Keratinocyte (primary cell): ENCODE data around the gene HCN1. TPM values are rescaled to one million over a fixed set of nuclear protein-coding genes. Genes with fewer than 3 reads are reported as not detected.

Source experiments
- DNase-seq: peaks from one replicate; pipeline ENCODE4 v3.0.0-alpha.2; 2011; ENCODE audit warnings: low read depth, missing footprints, low spot score
- FAIRE-seq: peaks from 2 replicates; lab custom pipeline; 2011; peaks lifted over from hg19 to GRCh38; lab: Jason Lieb, UNC
- H2AFZ ChIP-seq: 2 replicates; pipeline ENCODE4 v1.6.0; 2012; ENCODE audit warnings: low read length, control low read depth, inconsistent platforms; ENCODE audit not compliant: control insufficient read depth
- H3K27ac ChIP-seq: 2 replicates; pipeline ENCODE4 v1.5.1; 2011; ENCODE audit warnings: low read length; ENCODE audit not compliant: control insufficient read depth, insufficient read depth
- H3K27me3 ChIP-seq: 3 replicates; pipeline ENCODE4 v1.6.0; 2011; ENCODE audit warnings: low read length; ENCODE audit not compliant: control insufficient read depth, insufficient read depth; ENCODE audit errors: extremely low read depth
- H3K36me3 ChIP-seq, 2 experiments: 2 replicates in 1 of 2; 3 replicates in 1 of 2; pipeline ENCODE4 v1.5.1; 2011; ENCODE audit warnings: low read length in 2 of 2, mild to moderate bottlenecking in 1 of 2; ENCODE audit not compliant: control insufficient read depth in 2 of 2, insufficient read depth in 2 of 2; ENCODE audit errors: extremely low read depth in 1 of 2
- H3K4me1 ChIP-seq: 3 replicates; pipeline ENCODE4 v1.5.1; 2011; ENCODE audit warnings: low read length; ENCODE audit not compliant: control insufficient read depth, insufficient read depth; ENCODE audit errors: extremely low read depth
- H3K4me2 ChIP-seq: 3 replicates; pipeline ENCODE4 v1.6.0; 2011; ENCODE audit warnings: low read depth, low read length; ENCODE audit not compliant: control insufficient read depth, insufficient read depth; ENCODE audit errors: extremely low read depth
- H3K4me3 ChIP-seq, 3 experiments: fragments of 200-600 bp in 1 of 3; sonication (generic) in 1 of 3; 2 replicates in 2 of 3; 3 replicates in 1 of 3; pipeline ENCODE4 v1.5.1; 2011 to 2016; ENCODE audit warnings: low read length in 3 of 3, mild to moderate bottlenecking in 3 of 3, control low read depth in 2 of 3, inconsistent platforms in 1 of 3, low read depth in 1 of 3, mixed read lengths in 1 of 3, mixed run types in 1 of 3, moderate library complexity in 1 of 3; ENCODE audit not compliant: control insufficient read depth in 2 of 3, insufficient read depth in 2 of 3; ENCODE audit errors: extremely low read depth in 1 of 3
- H3K79me2 ChIP-seq: 2 replicates; pipeline ENCODE4 v1.6.0; 2012; ENCODE audit warnings: low read length; ENCODE audit not compliant: control insufficient read depth, insufficient read depth
- H3K9ac ChIP-seq: 3 replicates; pipeline ENCODE4 v1.6.0; 2011; ENCODE audit warnings: low read length; ENCODE audit not compliant: control insufficient read depth, insufficient read depth; ENCODE audit errors: extremely low read depth
- H3K9me1 ChIP-seq: 3 replicates; pipeline ENCODE4 v1.6.0; 2011; ENCODE audit warnings: low read length; ENCODE audit not compliant: control insufficient read depth, insufficient read depth; ENCODE audit errors: extremely low read depth
- H3K9me3 ChIP-seq: 2 replicates; pipeline ENCODE4 v1.5.1; 2012; ENCODE audit warnings: low read depth, low read length; ENCODE audit not compliant: control insufficient read depth
- H4K20me1 ChIP-seq: 3 replicates; pipeline ENCODE4 v1.6.0; 2011; ENCODE audit warnings: low read length; ENCODE audit not compliant: control insufficient read depth, insufficient read depth; ENCODE audit errors: extremely low read depth
- EZH2 ChIP-seq: IDR thresholded peaks from one replicate; pipeline ENCODE4 v1.6.1; 2012; ENCODE audit warnings: inconsistent platforms, mild to moderate bottlenecking, low read length, moderate library complexity
- dilution Hi-C: fragments of 300-500 bp; cut with MboI; formaldehyde crosslinking; loops from one replicate; pipeline ENCODE4 v1.7.0; 2020; ENCODE audit warnings: low sequenced_read_pairs; ENCODE audit not compliant: extremely low pct_ligation_motif_present
- polyA plus RNA-seq, 5 experiments: library from polyadenylated mRNA; depleted of rRNA in 3 of 5; stranded (reverse) in 3 of 5; stranded (forward) in 1 of 5; unstranded in 1 of 5; fragments of >200 nt; gene quantifications; 1 replicate in 1 of 5; 2 replicates in 3 of 5; 3 replicates in 1 of 5; pipeline versions ENCODE4 v1.2.1 to v1.2.3, GENCODE V29; 2011 to 2012; ENCODE audit warnings: missing spikeins in 2 of 5, low read depth in 1 of 5, low replicate concordance in 1 of 5
- TF ChIP-seq, protein P1 (sequence below), 3 experiments: IDR thresholded peaks in 1 of 3; conservative IDR thresholded peaks in 1 of 3; optimal IDR thresholded peaks in 1 of 3; 2 replicates in 2 of 3; 3 replicates in 1 of 3; pipeline versions ENCODE3 to v1.5.1; 2011; ENCODE audit warnings: low read length in 3 of 3, mild to moderate bottlenecking in 3 of 3, moderate library complexity in 2 of 3, control low read depth in 1 of 3, inconsistent platforms in 1 of 3; ENCODE audit not compliant: insufficient read depth in 2 of 3; ENCODE audit errors: extremely low read depth in 1 of 3

HCN1 gene
- polyA plus RNA-seq, 1 donor (not counting 4 experiments of a cell fraction or from before 2014, with no cell fraction given) = not detected

DNA sequence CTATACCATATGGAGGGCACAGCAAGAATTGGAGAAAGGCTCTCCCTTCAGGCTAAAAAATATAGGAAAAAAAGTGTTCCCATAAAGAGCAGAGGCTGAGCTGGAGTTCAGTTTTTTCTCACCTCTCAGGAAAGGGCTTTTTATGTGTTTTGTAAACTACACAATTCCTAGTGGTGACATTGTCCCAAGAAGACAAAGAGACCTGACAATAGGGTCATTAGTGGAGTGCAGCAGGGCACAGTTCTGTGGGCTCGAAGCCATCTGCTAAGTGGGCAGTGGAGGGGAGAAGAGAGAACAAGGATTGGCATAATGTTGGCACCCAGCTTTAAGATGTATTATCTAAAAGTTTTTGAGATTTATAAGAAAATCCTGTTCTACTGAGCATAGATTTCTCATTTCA lies 162.5 kb downstream of the HCN1 start:
- Histone ChIP-seq H3K4me1 (no peaks in the 10 kb centered on the region), H4K20me1 (no peaks in the 10 kb centered on the region), H3K4me2 (no peak overlapping the region), H3K27me3 (no peaks in the 10 kb centered on the region), H3K4me3 (no peak overlapping the region), H3K79me2 (no peaks in the 10 kb centered on the region), H2AFZ (no peak overlapping the region), H3K27ac (no peak overlapping the region), H3K36me3 (no peaks in the 10 kb centered on the region), H3K9me3 (no peaks in the 10 kb centered on the region), H3K9ac (no peak overlapping the region), H3K9me1 (no peaks in the 10 kb centered on the region)
- dilution Hi-C loops = no loop called here
- TF ChIP-seq, protein P1, sequence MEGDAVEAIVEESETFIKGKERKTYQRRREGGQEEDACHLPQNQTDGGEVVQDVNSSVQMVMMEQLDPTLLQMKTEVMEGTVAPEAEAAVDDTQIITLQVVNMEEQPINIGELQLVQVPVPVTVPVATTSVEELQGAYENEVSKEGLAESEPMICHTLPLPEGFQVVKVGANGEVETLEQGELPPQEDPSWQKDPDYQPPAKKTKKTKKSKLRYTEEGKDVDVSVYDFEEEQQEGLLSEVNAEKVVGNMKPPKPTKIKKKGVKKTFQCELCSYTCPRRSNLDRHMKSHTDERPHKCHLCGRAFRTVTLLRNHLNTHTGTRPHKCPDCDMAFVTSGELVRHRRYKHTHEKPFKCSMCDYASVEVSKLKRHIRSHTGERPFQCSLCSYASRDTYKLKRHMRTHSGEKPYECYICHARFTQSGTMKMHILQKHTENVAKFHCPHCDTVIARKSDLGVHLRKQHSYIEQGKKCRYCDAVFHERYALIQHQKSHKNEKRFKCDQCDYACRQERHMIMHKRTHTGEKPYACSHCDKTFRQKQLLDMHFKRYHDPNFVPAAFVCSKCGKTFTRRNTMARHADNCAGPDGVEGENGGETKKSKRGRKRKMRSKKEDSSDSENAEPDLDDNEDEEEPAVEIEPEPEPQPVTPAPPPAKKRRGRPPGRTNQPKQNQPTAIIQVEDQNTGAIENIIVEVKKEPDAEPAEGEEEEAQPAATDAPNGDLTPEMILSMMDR (optimal IDR thresholded peaks at IDR 0.05 in 1 of 3, IDR thresholded peaks at IDR 0.05 in 1 of 3, conservative IDR thresholded peaks at IDR 0.05 in 1 of 3; ENCODE audit: extremely low read depth in 1 of 3, insufficient read depth in 2 of 3, low read length in 3 of 3) = no peak
- TF ChIP-seq EZH2 = no peak
- no peak for DNase-seq
- no peak for FAIRE-seq

DNA sequence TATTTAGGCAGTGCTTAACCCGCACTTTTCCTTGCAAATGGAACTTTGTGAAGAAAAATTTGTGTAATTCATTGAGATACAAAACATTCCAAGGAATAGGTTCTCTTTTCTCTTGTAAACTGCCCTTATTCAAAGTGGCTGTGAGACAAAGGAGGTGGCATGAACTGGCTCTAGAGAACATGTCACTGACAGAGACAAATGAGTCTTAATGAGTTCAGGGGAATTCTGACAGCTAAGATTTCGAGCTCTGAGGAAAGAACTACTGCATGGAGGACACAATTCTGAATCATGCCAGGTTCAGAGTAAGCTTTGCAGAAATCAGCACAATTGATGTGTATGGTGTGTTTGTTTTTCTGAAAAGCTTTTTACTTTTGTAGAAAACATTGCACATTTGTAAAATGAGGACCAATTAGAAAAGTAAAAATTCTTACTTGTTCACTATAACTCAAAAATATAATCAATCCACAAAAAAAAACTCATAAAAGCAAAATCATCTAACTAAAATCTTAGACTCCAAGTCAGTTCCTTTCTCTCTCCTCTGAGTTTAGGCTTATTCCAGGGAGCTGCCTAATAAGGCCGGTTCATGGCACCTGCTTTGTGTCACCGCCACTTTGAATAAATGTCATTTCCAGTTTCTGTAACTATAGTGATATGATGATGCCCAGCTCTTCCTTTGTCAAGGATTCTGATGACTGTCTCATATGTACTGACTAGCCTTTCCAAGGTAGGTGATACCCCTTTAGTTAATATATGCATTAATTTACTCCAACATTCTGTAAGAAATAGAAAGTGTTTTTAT lies 163.2 kb downstream of the HCN1 start:
- FAIRE-seq (no peak), DNase-seq (no peak)
- Histone ChIP-seq H3K36me3 (no peaks in the 10 kb centered on the region), H4K20me1 (no peaks in the 10 kb centered on the region), H3K27me3 (no peaks in the 10 kb centered on the region), H3K9me3 (no peaks in the 10 kb centered on the region), H3K4me2 (no peak overlapping the region), H3K4me1 (no peaks in the 10 kb centered on the region), H3K9ac (no peak overlapping the region), H3K9me1 (no peaks in the 10 kb centered on the region), H2AFZ (no peak overlapping the region), H3K27ac (no peak overlapping the region), H3K79me2 (no peaks in the 10 kb centered on the region), H3K4me3 (no peak overlapping the region)
- no peak for TF ChIP-seq EZH2
- TF ChIP-seq, protein P1 (optimal IDR thresholded peaks at IDR 0.05 in 1 of 3, IDR thresholded peaks at IDR 0.05 in 1 of 3, conservative IDR thresholded peaks at IDR 0.05 in 1 of 3; ENCODE audit: extremely low read depth in 1 of 3, insufficient read depth in 2 of 3, low read length in 3 of 3) = no peak
- dilution Hi-C loops = no loop called here
